ENCODE measurements around the gene CDKN1A. TPM values are rescaled to one million over a fixed set of nuclear protein-coding genes. Genes with fewer than 3 reads are reported as not detected.

The CDKN1A gene
- total and polyA plus RNA-seq, 2 donors from 2014 or later, result 46.4 to 66.2 TPM

- H3K36me3 ChIP-seq (ENCODE audit: control insufficient read depth in 2 of 3, insufficient read depth in 3 of 3, low read length in 3 of 3), result no peaks in the 10 kb centered on the region
- no peak overlapping the region for H3K9ac ChIP-seq (ENCODE audit: low read length in 3 of 3)
- H3K27ac ChIP-seq (ENCODE audit: low read depth in 2 of 2, low read length in 2 of 2), result no peak overlapping the region
- no peaks in the 10 kb centered on the region for H3K4me1 ChIP-seq (ENCODE audit: control insufficient read depth in 2 of 3, insufficient read depth in 2 of 3, low read depth in 1 of 3, low read length in 3 of 3)
- H3K4me3 ChIP-seq (ENCODE audit: low read length in 3 of 3), result no peak overlapping the region
- DNase-seq (no peak), FAIRE-seq (no peak)
- intact Hi-C loops (cut with DNase I), result no loop called here
- no peaks in the 10 kb centered on the region for H3K27me3 ChIP-seq (ENCODE audit: control insufficient read depth, insufficient read depth, low read length)
- H3K9me3 ChIP-seq (ENCODE audit: control insufficient read depth in 2 of 3, insufficient read depth in 1 of 3, low read length in 3 of 3), result no peaks in the 10 kb centered on the region
- TF ChIP-seq, protein P1, sequence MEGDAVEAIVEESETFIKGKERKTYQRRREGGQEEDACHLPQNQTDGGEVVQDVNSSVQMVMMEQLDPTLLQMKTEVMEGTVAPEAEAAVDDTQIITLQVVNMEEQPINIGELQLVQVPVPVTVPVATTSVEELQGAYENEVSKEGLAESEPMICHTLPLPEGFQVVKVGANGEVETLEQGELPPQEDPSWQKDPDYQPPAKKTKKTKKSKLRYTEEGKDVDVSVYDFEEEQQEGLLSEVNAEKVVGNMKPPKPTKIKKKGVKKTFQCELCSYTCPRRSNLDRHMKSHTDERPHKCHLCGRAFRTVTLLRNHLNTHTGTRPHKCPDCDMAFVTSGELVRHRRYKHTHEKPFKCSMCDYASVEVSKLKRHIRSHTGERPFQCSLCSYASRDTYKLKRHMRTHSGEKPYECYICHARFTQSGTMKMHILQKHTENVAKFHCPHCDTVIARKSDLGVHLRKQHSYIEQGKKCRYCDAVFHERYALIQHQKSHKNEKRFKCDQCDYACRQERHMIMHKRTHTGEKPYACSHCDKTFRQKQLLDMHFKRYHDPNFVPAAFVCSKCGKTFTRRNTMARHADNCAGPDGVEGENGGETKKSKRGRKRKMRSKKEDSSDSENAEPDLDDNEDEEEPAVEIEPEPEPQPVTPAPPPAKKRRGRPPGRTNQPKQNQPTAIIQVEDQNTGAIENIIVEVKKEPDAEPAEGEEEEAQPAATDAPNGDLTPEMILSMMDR (IDR thresholded peaks at IDR 0.05; ENCODE audit: borderline replicate concordance, extremely low read depth, insufficient read depth), result no peak
Measured at GRCh38 chr6:36717231-36717825, 38.8 kb downstream of the CDKN1A start.

- TF ChIP-seq, protein P1 (IDR thresholded peaks at IDR 0.05; ENCODE audit: borderline replicate concordance, extremely low read depth, insufficient read depth), result no peak
- H3K27ac ChIP-seq (ENCODE audit: low read depth in 2 of 2, low read length in 2 of 2), result no peak overlapping the region
- peaks cover 0 to 1% (median 0%) of the 10 kb centered on the region in 3 donors for H3K4me1 ChIP-seq (ENCODE audit: control insufficient read depth in 2 of 3, insufficient read depth in 2 of 3, low read depth in 1 of 3, low read length in 3 of 3)
- H3K36me3 ChIP-seq (ENCODE audit: control insufficient read depth in 2 of 3, insufficient read depth in 3 of 3, low read length in 3 of 3), result no peaks in the 10 kb centered on the region
- no peak overlapping the region for H3K4me3 ChIP-seq (ENCODE audit: low read length in 3 of 3)
- FAIRE-seq (no peak), DNase-seq (no peak)
- H3K9ac ChIP-seq (ENCODE audit: low read length in 3 of 3), result no peak overlapping the region
- intact Hi-C loops (cut with DNase I), result no loop called here
- no peaks in the 10 kb centered on the region for H3K9me3 ChIP-seq (ENCODE audit: control insufficient read depth in 2 of 3, insufficient read depth in 1 of 3, low read length in 3 of 3)
- no peaks in the 10 kb centered on the region for H3K27me3 ChIP-seq (ENCODE audit: control insufficient read depth, insufficient read depth, low read length)
Measured at GRCh38 chr6:36717871-36718540, 39.5 kb downstream of the CDKN1A start.

DNA sequence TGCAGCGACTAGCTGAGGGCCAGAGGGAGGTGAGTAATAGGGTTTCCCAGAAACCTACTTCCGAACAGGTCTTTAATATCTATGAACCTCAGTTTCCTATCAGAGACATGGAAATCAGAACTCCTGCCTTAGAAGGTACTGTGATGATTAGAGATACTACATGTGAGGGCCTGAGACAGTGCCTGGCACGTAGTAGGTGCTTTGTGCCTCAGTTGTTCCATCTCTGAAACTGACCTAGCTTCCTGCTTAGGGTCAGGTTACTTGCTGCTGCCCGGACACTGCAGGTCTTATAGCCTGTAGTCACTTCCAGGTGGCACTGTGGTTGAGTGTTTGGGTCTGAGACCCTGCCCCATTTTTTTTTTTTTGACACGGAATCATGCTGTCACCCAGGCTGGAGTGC lies 40.0 kb downstream of the CDKN1A start:
- intact Hi-C loops (cut with DNase I), result no loop called here
- no peak overlapping the region for H3K4me3 ChIP-seq (ENCODE audit: low read length in 3 of 3)
- H3K4me1 ChIP-seq (ENCODE audit: control insufficient read depth in 2 of 3, insufficient read depth in 2 of 3, low read depth in 1 of 3, low read length in 3 of 3), result peaks cover 0 to 3% (median 0%) of the 10 kb centered on the region in 3 donors
- H3K27me3 ChIP-seq (ENCODE audit: control insufficient read depth, insufficient read depth, low read length), result no peaks in the 10 kb centered on the region
- DNase-seq (no peak), FAIRE-seq (no peak)
- H3K27ac ChIP-seq (ENCODE audit: low read depth in 2 of 2, low read length in 2 of 2), result no peak overlapping the region
- H3K9ac ChIP-seq (ENCODE audit: low read length in 3 of 3), result no peak overlapping the region
- H3K9me3 ChIP-seq (ENCODE audit: control insufficient read depth in 2 of 3, insufficient read depth in 1 of 3, low read length in 3 of 3), result no peaks in the 10 kb centered on the region
- TF ChIP-seq, protein P1 (IDR thresholded peaks at IDR 0.05; ENCODE audit: borderline replicate concordance, extremely low read depth, insufficient read depth), result no peak
- H3K36me3 ChIP-seq (ENCODE audit: control insufficient read depth in 2 of 3, insufficient read depth in 3 of 3, low read length in 3 of 3), result no peaks in the 10 kb centered on the region

Data from kidney (tissue), 14 donors.